Activated effector memory CD4-positive, alpha-beta T cell treated with Interleukin-2 at 50 U/mL for 16 hours (primary cell): ENCODE data around the gene PRKAR2B.
A peak's percentile ranks its signal among the peaks of the same experiment; 100 is the strongest.
"Not testable (repeated sequence)": the region's sequence is repeated elsewhere in the genome, so short reads cannot be mapped to it uniquely, and the experiment has no call there.

Source experiments
- DNase-seq: peaks from one replicate; pipeline ENCODE4 v3.0.0-alpha.2; 2020

The PRKAR2B gene

GRCh38 chr7:107128217-107128616, 83.7 kb downstream of the PRKAR2B start:
- no peak for DNase-seq

GRCh38 chr7:107128748-107129147, 84.2 kb downstream of the PRKAR2B start:
- DNase-seq, result no peak

- DNase-seq, result no peak
Measured at GRCh38 chr7:107130487-107131220, 86.1 kb downstream of the PRKAR2B start.

GRCh38 chr7:107133396-107133795, 88.9 kb downstream of the PRKAR2B start:
- DNase-seq, result no peak

DNA sequence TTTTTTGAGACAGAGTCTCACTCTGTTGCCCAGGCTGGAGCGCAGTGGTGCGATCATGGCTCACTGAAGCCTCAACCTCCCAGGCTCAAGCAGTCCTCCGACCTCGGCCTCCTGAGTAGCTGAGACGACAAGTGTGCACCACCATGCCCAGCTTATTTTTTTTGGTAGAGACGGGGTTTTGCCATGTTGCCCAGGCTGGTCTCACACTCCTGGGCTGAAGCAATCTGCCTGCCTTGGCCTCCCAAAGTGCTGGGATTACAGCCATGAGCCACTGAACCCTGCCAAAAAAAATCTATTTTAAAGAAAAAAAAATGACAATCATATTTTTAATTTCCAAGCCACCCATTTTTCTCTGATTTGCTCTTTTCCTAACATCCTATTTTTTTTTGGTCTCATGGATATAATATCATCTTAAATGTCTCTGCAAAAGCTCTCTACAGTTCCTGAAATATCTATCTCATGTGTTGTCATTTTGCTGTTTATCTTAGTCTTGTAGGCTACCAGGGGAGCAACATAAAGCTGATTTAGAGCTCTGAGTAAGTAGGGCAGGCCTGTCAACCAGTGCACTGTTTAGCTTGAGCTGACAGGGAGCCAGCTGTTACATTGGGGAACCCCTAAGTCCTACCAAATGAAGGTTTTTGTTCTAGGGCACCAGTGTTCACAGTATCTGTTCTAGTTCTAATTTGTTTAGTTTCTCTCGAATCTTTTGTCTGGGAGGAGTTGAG, 94.4 kb downstream of the PRKAR2B start:
- DNase-seq, result no peak

DNA sequence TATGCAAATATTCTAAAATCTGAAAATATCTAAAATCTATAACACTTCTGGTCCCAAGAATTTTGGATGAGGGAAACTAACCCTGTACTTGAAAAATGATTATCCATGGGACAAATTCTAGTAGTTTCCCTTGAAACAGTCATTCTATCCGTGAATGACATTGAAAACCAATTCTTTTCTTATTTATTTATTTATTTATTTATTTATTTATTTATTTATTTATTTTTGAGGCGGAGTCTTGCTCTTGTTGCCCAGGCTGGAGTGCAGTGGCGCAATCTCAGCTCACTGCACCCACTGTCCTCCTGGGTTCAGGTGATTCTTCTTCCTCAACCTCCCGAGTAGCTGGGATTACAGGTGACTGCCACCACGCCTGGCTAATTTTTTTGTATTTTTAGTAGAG, 99.4 kb downstream of the PRKAR2B start:
- DNase-seq, result not testable (repeated sequence)

DNA sequence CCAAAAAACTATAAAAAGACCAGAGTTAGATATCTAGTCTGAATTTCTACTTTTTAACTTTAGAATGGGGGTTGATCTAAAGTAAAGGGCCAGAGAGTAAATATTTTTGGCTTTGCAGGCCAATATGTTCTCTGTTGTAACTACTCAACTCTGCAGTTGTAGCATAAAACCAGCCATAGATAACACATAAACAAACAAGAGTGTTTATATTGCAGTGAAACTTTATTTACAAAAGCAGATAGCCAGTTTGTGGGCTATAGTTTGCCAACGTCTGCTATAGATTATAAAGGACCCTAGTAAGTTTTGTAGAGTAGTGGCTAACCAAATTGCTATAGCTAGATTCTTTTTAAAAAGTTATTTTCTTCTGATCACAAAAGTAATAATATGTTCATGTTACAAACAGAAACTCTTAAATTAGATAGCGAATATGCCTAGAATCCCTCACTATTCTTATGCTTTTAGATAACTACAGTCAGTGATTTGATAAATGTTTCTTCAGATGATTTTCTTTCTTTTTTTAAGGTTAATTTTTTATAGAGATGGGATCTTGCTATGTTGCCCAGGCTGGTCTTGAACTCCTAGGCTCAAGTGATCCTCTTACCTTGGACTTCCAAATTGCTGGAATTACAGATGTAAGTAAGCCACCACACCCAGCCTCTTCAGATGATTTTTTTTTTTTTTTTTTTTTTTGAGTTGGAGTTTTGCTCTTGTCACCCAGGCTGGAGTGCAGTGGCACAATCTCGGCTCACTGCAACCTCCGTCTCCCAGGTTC, 100.7 kb downstream of the PRKAR2B start:
- DNase-seq, result no peak

DNA sequence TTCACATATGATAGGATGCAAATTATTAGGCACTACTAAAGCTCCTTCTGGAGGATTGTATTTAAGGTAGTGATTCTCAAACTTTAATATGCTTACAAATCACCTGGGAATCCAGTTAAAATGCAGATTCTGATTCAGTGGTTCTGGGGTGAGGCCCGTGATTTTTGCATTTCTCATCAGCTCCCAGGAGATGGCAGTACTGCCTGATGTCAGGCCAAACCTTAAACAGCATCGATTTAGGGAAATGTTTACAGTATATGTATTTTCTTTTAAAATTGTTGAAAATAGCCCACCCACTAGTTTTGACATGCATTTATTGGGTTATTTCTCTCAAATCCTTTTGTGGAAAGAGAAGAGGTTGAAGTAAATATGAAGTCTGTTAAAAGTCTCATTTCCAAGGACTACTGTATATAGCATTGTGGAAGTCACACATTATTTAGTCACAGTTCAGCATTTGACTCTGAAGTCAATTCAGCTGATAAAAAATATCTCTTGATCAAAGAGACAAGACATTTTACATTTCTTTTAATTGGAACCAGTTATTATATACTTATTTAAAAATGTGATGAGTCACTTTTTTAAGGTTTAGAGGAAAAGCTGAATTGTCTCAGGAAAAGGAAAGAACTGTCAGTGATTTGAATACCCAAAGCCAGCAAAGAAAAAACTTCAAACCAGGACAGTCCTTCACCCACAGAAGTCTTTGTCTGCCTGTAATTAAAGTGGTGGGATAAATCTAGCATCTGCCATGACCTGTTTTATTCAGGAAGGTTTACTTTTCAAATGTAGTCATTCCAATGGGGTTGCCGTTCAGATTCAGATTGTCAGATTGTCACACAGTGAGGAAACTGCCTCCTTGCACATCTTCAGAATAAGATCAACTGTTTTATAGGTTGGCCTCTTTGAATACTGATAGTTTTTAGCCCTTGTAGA, 103.2 kb downstream of the PRKAR2B start:
- DNase-seq, result no peak

DNA sequence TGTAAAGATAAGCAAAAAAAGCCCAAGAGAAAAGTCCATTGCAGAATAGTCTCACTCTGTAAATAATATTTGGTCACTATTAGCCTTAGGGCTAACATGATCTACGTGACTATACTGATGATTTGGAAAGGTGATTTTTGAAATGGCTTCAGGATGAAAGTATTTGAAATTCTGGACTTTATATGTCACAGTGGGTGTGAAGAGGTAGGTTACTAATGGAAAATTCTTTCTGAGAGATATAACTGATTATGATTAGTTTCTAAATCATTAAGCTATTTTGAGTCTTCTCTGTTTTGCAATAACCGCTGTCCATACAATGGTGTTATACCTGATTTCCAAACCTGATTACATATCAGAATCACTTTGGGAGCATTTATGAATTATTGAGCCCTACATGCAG, 104.2 kb downstream of the PRKAR2B start:
- DNase-seq, result no peak

GRCh38 chr7:107149863-107150262, 105.4 kb downstream of the PRKAR2B start:
- DNase-seq, result no peak

DNA sequence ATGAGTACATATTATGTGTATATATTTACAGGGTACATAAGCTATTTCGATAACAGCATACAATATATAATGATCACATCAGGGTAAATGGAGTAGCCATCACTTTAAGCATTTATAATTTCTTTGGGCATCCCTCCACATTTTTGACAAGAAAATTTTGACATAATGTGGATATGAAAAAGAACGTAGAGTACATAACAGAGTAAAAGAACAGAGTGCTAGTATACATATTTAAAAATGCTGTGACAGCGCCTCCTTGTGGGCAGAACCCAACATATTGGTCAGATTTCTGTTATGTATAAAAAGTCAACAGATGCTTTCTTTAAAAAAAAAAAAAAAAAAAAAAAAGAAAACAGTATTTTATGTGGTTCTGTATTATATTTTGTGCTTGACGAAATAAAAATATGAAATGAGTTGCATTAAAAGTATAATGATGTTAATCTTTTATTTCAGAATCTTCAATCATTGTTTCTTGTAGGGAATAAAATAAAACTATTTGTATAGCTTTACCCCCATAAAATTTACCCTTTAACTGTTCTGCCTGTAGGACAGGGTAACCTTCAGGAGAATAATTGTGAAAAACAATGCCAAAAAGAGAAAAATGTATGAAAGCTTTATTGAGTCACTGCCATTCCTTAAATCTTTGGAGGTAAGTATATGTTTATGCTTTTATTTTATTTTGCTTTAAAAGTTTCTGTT, 106.0 kb downstream of the PRKAR2B start:
- peak; percentile 53 for DNase-seq

- no peak for DNase-seq
Measured at GRCh38 chr7:107151538-107151937, 107.0 kb downstream of the PRKAR2B start.

DNA sequence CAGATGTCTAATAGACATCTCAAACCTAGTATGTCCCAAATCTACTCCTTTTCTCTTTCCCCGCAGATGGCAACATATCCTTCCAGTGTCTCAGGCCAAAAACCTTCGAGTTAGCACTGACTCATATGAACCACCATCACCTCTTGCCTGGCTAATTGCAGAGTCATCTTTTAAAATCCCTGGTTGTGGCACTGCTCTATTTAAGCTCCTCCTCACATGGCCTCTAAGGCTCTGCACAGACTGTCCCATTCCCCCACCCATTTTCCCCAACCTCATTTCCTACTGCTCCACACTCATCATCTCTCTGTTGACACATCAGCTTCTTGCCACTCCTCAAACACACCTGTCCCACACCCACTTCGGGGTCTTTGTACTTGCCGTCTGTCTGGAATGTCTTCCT, 107.5 kb downstream of the PRKAR2B start:
- DNase-seq, result no peak

DNA sequence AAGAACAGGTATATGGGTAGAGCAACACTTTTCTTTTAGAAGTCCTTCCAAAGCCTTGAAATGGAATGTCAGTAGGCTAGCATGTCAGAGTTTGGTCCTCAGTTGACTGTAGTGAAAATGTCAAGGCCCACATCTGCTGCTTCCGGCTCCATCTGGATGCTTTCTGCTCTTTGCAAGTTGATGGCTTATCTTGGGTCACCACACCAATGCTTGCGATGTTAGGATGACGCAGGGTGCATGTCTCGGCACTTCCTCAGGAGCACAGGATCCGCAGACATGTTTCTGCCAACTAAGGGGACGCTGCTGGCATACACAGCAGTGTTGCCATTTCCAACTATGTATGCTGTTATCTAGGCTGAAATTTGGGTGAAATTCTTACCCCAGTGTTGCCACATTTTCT, 110.3 kb downstream of the PRKAR2B start:
- no peak for DNase-seq

GRCh38 chr7:107155726-107156125, 111.2 kb downstream of the PRKAR2B start:
- not testable (repeated sequence) for DNase-seq

DNA sequence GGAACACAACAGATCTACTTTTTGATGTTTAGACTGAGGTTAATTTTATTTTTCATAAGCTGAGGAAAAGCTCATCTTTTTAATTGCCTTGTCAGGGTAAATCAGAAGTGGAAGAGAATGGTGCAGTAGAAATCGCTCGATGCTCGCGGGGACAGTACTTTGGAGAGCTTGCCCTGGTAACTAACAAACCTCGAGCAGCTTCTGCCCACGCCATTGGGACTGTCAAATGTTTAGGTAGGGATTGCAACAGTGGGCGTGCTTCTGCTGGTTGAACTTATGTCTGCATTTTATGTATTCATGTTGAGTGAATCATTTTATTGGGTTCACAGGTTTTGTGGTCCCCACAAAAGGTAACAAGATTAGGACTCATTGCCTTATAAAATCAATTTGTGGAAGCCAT, 112.6 kb downstream of the PRKAR2B start:
- DNase-seq, result no peak

GRCh38 chr7:107158028-107158427, 113.5 kb downstream of the PRKAR2B start:
- DNase-seq, result no peak

GRCh38 chr7:107160389-107160788, 115.9 kb downstream of the PRKAR2B start:
- no peak for DNase-seq

GRCh38 chr7:107161415-107161814, 116.9 kb downstream of the PRKAR2B start:
- DNase-seq, result no peak

DNA sequence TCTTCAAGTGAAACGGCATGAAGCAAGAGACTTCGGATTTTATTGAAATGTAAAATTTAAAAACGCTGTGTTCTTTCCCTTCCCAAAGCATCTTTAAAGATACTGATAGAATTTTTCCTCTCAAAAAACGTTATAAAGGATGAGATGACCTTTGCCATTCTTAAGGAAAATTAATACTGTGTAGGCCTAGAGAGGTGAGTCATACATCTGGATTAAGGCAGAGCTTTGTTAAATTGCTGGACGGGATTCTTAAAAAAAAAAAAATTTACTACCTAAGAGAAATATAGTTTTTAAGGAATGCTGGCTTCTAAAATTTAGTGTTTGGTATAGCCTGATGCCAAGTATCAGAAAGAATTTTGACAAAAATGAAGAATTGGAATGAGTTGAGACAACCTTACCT, 118.0 kb downstream of the PRKAR2B start:
- DNase-seq, result no peak

DNA sequence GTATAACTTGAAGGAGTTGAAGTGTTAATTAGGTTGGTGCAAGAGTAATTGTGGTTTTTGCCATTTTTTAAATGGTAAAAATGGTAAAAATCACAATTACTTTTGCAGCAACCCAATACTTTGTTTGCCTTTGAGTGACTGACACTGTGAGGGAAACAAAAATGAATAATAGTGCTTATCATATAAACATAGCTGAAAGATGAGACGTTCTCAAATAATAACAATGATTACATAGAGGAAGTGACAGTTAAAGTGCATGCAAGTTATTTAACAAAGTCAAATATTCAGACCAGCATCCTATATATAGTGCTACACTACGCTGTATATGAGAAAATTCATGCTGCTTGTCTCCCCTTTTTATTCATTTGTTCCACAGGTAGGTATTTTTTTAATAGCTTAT, 119.6 kb downstream of the PRKAR2B start:
- DNase-seq, result no peak

DNA sequence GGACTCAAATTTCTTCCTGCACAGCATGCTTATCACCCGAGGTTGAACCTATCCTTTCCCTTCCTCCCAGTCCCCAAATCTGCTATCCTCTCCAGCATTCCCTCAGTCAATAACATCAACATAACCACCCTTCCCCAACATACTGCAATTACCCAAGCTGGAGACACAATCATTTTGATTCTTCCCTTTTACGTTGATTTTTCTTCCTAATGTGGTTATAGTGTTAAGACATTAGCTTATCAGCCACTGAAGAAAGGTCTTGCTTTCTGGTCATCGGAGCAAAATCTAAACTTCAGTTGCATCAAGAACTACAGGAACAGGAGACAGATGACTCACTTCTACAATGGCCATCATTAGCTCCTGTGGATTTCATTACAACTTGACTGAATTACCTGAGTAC, 120.8 kb downstream of the PRKAR2B start:
- DNase-seq, result no peak
